HepG2 (cell line): ENCODE results near the gene IQCN. TPM values are rescaled to one million over a fixed set of nuclear protein-coding genes. Genes with fewer than 3 reads are reported as not detected.

Source experiments
- CEBPG ChIP-seq: IDR thresholded peaks from 2 replicates; pipeline ENCODE4 v1.6.1; 2016
- CTCF ChIP-seq: sonication (generic); formaldehyde crosslinking; IDR thresholded peaks from 2 replicates; pipeline ENCODE4 v1.5.0; 2020; ENCODE audit warnings: mild to moderate bottlenecking, missing genetic modification reagents, moderate library complexity
- FOXK1 ChIP-seq: sonication (generic); formaldehyde crosslinking; IDR thresholded peaks from 2 replicates; pipeline ENCODE4 v1.4.0; 2020; ENCODE audit warnings: low read depth, missing genetic modification reagents, borderline replicate concordance
- MAF1 ChIP-seq: sonication (generic); formaldehyde crosslinking; IDR thresholded peaks from 2 replicates; pipeline ENCODE4 v1.5.0; 2020; ENCODE audit warnings: missing genetic modification reagents, borderline replicate concordance
- POLR2AphosphoS5 ChIP-seq: IDR thresholded peaks from 2 replicates; pipeline ENCODE4 v1.6.1; 2012; ENCODE audit warnings: low read depth, low read length
- REL ChIP-seq: sonication (generic); formaldehyde crosslinking; conservative IDR thresholded peaks from 2 replicates; pipeline ENCODE4 v1.8.0; 2022; ENCODE audit warnings: mild to moderate bottlenecking, missing genetic modification reagents, moderate library complexity
- RFXANK ChIP-seq: IDR thresholded peaks from 2 replicates; pipeline ENCODE4 v1.6.1; 2016
- SIN3A ChIP-seq: IDR thresholded peaks from 2 replicates; pipeline ENCODE4 v1.6.1; 2011; ENCODE audit warnings: low read depth, mild to moderate bottlenecking, control low read depth, low read length, borderline replicate concordance
- ZFYVE20 ChIP-seq: sonication (generic); formaldehyde crosslinking; IDR thresholded peaks from 2 replicates; pipeline ENCODE4 v1.8.0; 2023; ENCODE audit warnings: low read depth, mild to moderate bottlenecking, moderate library complexity, missing genetic modification reagents, borderline replicate concordance
- ZNF260 ChIP-seq: sonication (generic); formaldehyde crosslinking; IDR thresholded peaks from 2 replicates; pipeline ENCODE4 v1.4.0; 2020; ENCODE audit warnings: missing genetic modification reagents, low read depth, mild to moderate bottlenecking, borderline replicate concordance
- ZNF263 ChIP-seq: sonication (generic); formaldehyde crosslinking; IDR thresholded peaks from 2 replicates; pipeline ENCODE4 v1.4.0; 2020; ENCODE audit warnings: missing genetic modification reagents
- ZNF496 ChIP-seq: sonication (generic); formaldehyde crosslinking; IDR thresholded peaks from 2 replicates; pipeline ENCODE4 v1.8.1; 2023; ENCODE audit warnings: mild to moderate bottlenecking, moderate library complexity, missing genetic modification reagents; ENCODE audit not compliant: insufficient replicate concordance
- ZNF609 ChIP-seq: sonication (generic); formaldehyde crosslinking; IDR thresholded peaks from 2 replicates; pipeline ENCODE4 v1.4.0; 2020; ENCODE audit warnings: mild to moderate bottlenecking, missing genetic modification reagents, borderline replicate concordance
- ZNF629 ChIP-seq: sonication (generic); formaldehyde crosslinking; conservative IDR thresholded peaks from 2 replicates; pipeline ENCODE4 v1.5.0; 2020; ENCODE audit warnings: missing genetic modification reagents
- ZNF704 ChIP-seq: sonication (generic); formaldehyde crosslinking; IDR thresholded peaks from 2 replicates; pipeline ENCODE4 v1.8.1; 2023; ENCODE audit warnings: mild to moderate bottlenecking, inconsistent platforms, moderate library complexity, missing genetic modification reagents, borderline replicate concordance
- ZNF766 ChIP-seq: sonication (generic); formaldehyde crosslinking; IDR thresholded peaks from 2 replicates; pipeline ENCODE4 v1.5.0; 2020; ENCODE audit warnings: missing genetic modification reagents, borderline replicate concordance
- ZZZ3 ChIP-seq: sonication (generic); formaldehyde crosslinking; IDR thresholded peaks from 2 replicates; pipeline ENCODE4 v1.4.0; 2020; ENCODE audit warnings: missing genetic modification reagents, mild to moderate bottlenecking, borderline replicate concordance
- polyA plus RNA-seq, 8 experiments: library from polyadenylated mRNA; depleted of rRNA in 3 of 8; stranded (reverse) in 7 of 8; unstranded in 1 of 8; fragments of >200 nt; fragmentation: Illumina TruSeq in 4 of 8; extraction: Trizol in 4 of 8; gene quantifications; 2 replicates each; pipeline versions ENCODE4 v1.2.1 to v1.2.3, GENCODE V29; 2011 to 2016; ENCODE audit warnings: low read depth in 4 of 8, missing spikeins in 1 of 8, mixed read lengths in 1 of 8; ENCODE audit not compliant: insufficient read depth in 1 of 8
- total RNA-seq, 5 experiments: library from RNA; depleted of rRNA; stranded (reverse); fragments of >200 nt; fragmentation: Illumina TruSeq; extraction: Trizol; gene quantifications; 2 replicates each; pipeline ENCODE4 v1.2.3, GENCODE V29; 2016; ENCODE audit warnings: low read depth in 1 of 5

The IQCN gene
- total and polyA plus RNA-seq, 2 of the 13 experiments (the other 11 are each of a cell fraction or from before 2014, with no cell fraction given): 0.04 to 0.18 TPM

GRCh38 chr19:18280247-18281081, 6.2 kb upstream of the IQCN start (continued):
- TF ChIP-seq ZNF263 (CRISPR knock-in tag): peak; percentile 30; the same call in 1 of the 2 replicates
- TF ChIP-seq ZNF704 (CRISPR knock-in tag): no peak
- no peak for TF ChIP-seq ZFYVE20 (CRISPR knock-in tag)
- 0 out of 2 replicates have a peak, but pooled peaks have one; percentile 2 for TF ChIP-seq REL
- no peak for TF ChIP-seq CTCF
- TF ChIP-seq SIN3A: peak; percentile 38; the same call in 1 of the 2 replicates
- TF ChIP-seq ZNF629 (CRISPR knock-in tag): no peak
- TF ChIP-seq ZNF609 (CRISPR knock-in tag): peak; percentile 57; the same call in 1 of the 2 replicates
- TF ChIP-seq ZNF766 (CRISPR knock-in tag): peak; percentile 75; the same call in 1 of the 2 replicates
- 0 out of 2 replicates have a peak, but pooled peaks have one; percentile 38 for TF ChIP-seq ZNF260 (CRISPR knock-in tag)
- no peak; the same call in 1 of the 2 replicates for TF ChIP-seq ZZZ3 (CRISPR knock-in tag)
- TF ChIP-seq FOXK1 (CRISPR knock-in tag): no peak
- 0 out of 2 replicates have a peak, but pooled peaks have one; percentile 6 for TF ChIP-seq CEBPG (CRISPR knock-in tag)
- TF ChIP-seq MAF1 (CRISPR knock-in tag): no peak
- peak; percentile 70 for TF ChIP-seq POLR2AphosphoS5
- TF ChIP-seq RFXANK (CRISPR knock-in tag): no peak
- no peak for TF ChIP-seq ZNF496
